KOPT-K1 (cell line): Measurements from ENCODE around the gene ARMC10.
"Not testable (repeated sequence)": the region's sequence is repeated elsewhere in the genome, so short reads cannot be mapped to it uniquely, and the experiment has no call there.

ENCODE experiments used
- H3K27ac ChIP-seq: fragments of 200-600 bp; sonication (generic); 2 replicates; pipeline ENCODE4 v1.5.1; 2016; ENCODE audit warnings: antibody characterized with exemption, mild to moderate bottlenecking, low read depth, low read length; ENCODE audit not compliant: poor library complexity, severe bottlenecking
- H3K36me3 ChIP-seq: fragments of 200-600 bp; sonication (generic); 2 replicates; pipeline ENCODE4 v1.5.1; 2017; ENCODE audit warnings: antibody characterized with exemption, mild to moderate bottlenecking, low read length, moderate library complexity; ENCODE audit not compliant: insufficient read depth
- H3K9me3 ChIP-seq: fragments of 200-600 bp; sonication (generic); 2 replicates; pipeline ENCODE4 v1.5.1; 2017; ENCODE audit warnings: antibody characterized with exemption, low read length, mild to moderate bottlenecking; ENCODE audit not compliant: insufficient read depth, poor library complexity, severe bottlenecking

The ARMC10 gene

DNA sequence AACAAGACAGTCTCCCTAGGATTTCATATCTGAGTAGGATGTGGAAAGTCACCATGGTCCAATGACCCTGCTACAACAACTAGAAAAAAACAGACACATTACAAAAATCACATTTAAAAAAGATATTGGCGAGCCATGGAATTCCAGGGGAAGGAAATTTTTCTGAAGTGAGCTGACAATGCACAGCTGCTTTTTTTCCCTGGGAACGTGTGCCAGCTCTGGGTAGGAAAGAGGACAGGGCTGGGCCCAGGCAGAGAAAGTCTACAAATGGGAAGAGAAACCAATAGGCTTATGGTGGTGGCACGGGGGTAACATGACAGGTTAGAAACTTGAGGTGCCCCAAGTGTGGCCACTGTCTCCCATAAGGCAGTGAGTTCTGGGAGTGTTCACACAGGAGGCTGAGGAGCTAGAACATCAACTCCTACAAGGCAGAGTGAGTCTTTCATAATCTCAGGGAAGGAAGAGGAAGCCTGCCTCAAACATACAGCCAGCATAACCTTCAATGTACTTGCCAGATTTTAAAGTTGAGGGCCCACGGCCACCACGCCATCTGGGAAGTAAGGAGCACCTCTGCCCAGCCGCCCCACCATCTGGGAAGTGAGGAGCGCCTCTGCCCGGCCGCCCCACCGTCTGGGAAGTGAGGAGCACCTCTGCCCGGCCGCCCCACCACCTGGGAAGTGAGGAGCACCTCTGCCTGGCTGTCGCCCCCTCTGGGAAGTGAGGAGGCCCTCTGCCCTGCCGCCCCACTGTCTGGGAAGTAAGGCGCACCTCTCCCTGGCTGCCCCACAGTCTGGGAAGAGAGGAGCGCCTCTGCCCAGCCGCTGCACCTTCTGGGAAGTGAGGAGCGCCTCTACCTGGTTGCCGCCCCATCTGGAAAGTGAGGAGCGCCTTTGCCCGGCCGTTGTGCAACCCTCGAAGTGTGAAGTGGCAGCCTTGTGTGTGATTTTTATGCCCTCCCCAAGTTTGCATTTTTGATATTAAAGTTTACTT, 6.2 kb upstream of the ARMC10 start:
- Histone ChIP-seq H3K9me3 (peaks cover 4% of the 10 kb centered on the region), H3K27ac (no peak overlapping the region), H3K36me3 (no peaks in the 10 kb centered on the region)

DNA sequence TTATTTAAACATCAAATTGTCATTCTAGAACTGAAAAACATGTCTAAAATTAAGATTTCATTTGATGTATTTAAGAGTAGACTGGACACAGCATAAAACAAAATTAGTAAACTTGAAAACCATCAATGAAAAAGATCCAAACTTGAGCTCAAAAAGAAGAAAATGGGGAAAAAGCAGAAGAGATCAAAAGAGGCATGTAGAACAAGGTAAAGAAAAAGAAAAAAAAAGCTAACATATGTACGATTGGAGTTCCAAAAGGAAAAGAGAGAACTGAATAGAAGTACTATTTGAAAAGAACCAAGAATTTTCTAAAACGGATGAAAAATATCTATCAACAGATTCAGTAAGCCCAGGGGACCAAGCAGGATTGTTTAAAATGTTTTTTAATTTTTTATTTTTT, 3.9 kb upstream of the ARMC10 start:
- no peak overlapping the region for H3K27ac ChIP-seq
- H3K9me3 ChIP-seq: peaks cover 4% of the 10 kb centered on the region
- H3K36me3 ChIP-seq: no peaks in the 10 kb centered on the region

- Histone ChIP-seq H3K36me3 (no peaks in the 10 kb centered on the region), H3K27ac (peak overlapping the region; percentile 78), H3K9me3 (peaks cover under 1% of the 10 kb centered on the region)
Measured at GRCh38 chr7:103073989-103074518, 886 bp upstream of the ARMC10 start.

GRCh38 chr7:103075337-103075918, 488 bp downstream of the ARMC10 start:
- Histone ChIP-seq H3K27ac (peak overlapping the region; percentile 78), H3K9me3 (no peaks in the 10 kb centered on the region), H3K36me3 (no peaks in the 10 kb centered on the region; the same call in 1 of the 2 replicates)

DNA sequence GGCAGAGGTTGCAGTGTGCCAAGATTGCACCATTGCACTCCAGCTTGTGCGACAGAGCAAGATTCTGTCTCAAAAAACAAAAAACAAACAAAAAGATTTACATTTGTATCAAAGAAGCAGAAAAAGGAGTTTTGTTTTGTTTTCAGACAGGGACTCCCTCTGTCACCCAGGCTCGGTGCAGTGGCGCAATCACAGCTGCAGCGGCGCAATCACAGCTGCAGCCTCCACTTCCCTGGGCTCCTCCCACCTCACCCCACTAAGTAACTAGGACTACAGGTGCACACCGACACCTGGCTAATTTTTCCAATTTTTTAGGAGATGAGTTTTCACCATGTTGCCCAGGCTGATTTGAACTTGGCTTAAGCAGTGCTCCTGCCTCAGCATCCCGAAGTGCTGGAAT, 1.8 kb downstream of the ARMC10 start:
- no peaks in the 10 kb centered on the region for H3K9me3 ChIP-seq
- H3K36me3 ChIP-seq: peaks cover 5% of the 10 kb centered on the region
- no peak overlapping the region for H3K27ac ChIP-seq

DNA sequence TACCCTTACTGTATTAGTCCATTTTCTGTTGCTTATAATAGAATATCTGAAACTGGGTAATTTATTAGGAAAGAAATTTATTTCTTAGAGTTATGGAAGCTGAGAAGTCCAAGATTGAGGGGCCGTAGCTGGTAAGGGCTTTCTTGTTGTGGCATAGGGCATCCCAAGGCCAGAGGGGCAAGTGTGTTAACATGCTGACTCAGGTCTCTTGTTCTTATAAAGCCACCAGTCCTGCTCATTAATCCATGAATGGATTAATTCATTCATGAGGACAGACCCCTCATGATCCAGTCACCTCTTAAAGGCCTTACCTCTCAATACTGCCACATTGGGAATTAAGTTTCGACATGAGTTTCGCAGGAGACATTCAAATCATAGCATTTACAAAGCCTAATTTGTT, 2.4 kb downstream of the ARMC10 start:
- Histone ChIP-seq H3K36me3 (peaks cover 10% of the 10 kb centered on the region), H3K27ac (no peak overlapping the region), H3K9me3 (no peaks in the 10 kb centered on the region)

GRCh38 chr7:103078226-103078625, 3.3 kb downstream of the ARMC10 start:
- H3K9me3 ChIP-seq, H3K27ac ChIP-seq: not testable (repeated sequence)
- H3K36me3 ChIP-seq: peaks cover 18% of the 10 kb centered on the region

DNA sequence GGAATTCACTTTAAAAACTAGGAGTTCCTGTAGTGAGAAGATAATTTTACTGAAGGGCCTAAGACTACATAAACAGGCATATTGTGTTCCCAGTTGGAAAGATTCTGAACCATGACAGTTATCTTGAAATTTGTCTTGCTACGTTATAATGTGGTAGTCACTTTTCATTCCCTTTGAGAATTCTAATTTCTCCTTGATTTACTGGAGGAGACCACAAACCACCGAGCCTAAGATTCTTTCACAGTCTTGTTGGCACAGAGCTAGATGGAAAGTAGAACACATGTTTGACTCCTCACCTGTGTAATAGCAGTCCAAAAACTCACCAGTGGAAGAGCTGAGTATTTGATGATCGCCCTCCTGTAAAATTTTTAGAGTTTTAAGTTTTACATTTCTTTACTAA, 4.9 kb downstream of the ARMC10 start:
- H3K27ac ChIP-seq: no peak overlapping the region
- H3K36me3 ChIP-seq: peaks cover 34% of the 10 kb centered on the region
- no peaks in the 10 kb centered on the region for H3K9me3 ChIP-seq

DNA sequence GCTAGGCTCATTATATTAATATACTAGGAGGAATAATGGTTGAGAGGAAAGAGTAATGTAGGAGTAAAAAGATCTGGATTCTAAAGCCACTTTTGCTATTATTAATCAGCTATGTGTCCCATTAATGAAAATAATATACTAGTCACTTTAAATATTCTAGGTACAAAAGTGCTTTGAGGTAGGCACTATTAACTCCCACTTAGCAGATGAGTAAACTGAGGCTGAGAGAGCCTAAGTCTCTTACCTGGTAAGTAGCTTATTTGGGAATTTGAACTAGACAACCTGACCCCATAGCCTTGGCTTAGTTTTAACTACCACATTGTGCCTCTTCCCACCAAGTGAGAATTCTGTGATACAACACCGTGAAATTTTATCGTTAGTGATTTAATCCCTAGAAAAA, 6.0 kb downstream of the ARMC10 start:
- Histone ChIP-seq H3K27ac (no peak overlapping the region), H3K9me3 (no peaks in the 10 kb centered on the region), H3K36me3 (peaks cover 45% of the 10 kb centered on the region)

GRCh38 chr7:103082497-103082896, 7.6 kb downstream of the ARMC10 start:
- Histone ChIP-seq H3K9me3 (no peaks in the 10 kb centered on the region), H3K27ac (no peak overlapping the region), H3K36me3 (peaks cover 59% of the 10 kb centered on the region)

- Histone ChIP-seq H3K27ac (no peak overlapping the region), H3K36me3 (peaks cover 66% of the 10 kb centered on the region), H3K9me3 (no peaks in the 10 kb centered on the region)
Measured at GRCh38 chr7:103083210-103083609, 8.3 kb downstream of the ARMC10 start.

DNA sequence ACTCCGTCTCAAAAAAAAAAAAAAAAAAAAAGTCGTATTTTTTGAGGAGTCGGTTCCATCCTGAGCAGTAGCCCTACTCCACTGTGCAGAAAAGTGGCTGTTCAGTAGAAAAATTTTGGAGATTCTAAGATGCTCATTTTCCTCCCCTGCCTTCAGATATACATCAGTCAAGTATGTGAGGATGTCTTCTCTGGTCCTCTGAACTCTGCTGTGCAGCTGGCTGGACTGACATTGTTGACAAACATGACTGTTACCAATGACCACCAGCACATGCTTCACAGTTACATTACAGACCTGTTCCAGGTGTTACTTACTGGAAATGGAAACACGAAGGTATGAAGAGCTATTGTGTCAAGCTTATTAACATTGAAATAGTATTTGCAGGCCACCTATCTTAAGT, 17.4 kb downstream of the ARMC10 start:
- H3K9me3 ChIP-seq, H3K27ac ChIP-seq: not testable (repeated sequence)
- peaks cover 90% of the 10 kb centered on the region for H3K36me3 ChIP-seq

DNA sequence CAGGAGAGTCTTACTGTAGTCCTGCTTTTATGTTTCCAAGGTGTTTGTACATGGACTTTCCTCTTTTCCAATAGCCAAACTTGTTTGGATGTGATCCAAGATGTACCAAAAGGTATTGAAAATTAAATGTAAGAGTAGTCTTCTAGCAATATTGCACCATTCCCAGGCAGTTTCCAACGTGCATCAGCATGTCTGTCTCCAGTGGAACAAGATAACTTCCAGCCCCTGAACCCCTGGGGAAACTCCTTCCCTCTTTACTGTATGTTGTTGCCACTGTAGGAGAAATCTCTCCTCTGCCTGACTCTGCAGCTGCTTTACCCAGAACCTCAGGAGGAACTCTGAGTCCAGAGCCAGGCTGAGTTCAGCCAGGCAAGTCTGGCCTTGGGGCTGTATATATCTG, 18.5 kb downstream of the ARMC10 start:
- no peaks in the 10 kb centered on the region for H3K9me3 ChIP-seq
- H3K36me3 ChIP-seq: peaks cover 85% of the 10 kb centered on the region
- no peak overlapping the region for H3K27ac ChIP-seq

DNA sequence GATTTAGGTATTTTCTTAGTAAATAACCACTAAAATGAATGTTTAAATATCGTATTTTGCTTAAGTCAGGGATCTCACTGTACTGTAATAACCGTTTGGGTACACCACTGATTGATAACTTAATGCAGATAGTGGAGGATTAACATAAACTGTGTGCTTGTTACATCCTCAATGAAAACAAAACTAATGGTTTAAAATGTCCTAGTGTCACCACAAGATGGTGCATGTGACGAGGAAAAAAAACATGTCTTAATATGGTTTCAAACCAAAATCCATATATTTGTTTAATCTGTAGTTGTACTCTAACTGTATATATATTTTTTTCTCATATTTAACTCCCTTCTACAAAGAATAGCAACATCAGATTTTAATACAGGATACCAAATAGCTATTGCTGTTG, 19.2 kb downstream of the ARMC10 start:
- Histone ChIP-seq H3K9me3 (no peaks in the 10 kb centered on the region), H3K36me3 (peaks cover 79% of the 10 kb centered on the region), H3K27ac (no peak overlapping the region)

GRCh38 chr7:103095558-103095957, 20.6 kb downstream of the ARMC10 start:
- peaks cover 79% of the 10 kb centered on the region for H3K36me3 ChIP-seq
- not testable (repeated sequence) for H3K27ac ChIP-seq

More at GRCh38 chr7:103095558-103095957, 20.6 kb downstream of the ARMC10 start:
- H3K9me3 ChIP-seq: not testable (repeated sequence)
